ENCODE results near the gene TTC21A.

Gene TTC21A

DNA sequence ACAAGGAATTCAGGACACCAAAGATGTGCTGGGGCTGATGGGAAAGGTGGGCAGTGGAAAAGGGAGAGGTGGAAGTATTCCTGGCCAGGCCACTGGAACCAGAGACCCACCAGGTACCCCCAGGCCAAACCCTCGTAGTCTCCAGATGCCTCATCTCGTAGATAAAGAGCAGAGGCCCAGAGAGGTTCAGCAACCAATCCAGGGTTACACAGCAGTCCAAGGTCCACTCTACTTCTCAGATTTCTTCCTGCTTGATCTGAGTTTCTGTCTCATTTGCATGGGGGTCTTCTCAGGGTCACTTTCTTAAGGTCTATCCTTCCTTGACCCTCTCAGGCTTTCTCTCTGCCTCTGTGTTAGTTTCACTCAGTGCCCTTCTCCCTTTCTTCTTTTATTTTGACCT, 5.1 kb downstream of the TTC21A start:
- H3K9ac ChIP-seq (ENCODE audit: low read depth, low read length): no peak overlapping the region
- no peak overlapping the region for H3K4me2 ChIP-seq (ENCODE audit: insufficient read depth, low read length)
- H3K9me3 ChIP-seq (ENCODE audit: insufficient read depth, low read length, severe bottlenecking): no peaks in the 10 kb centered on the region
- no peaks in the 10 kb centered on the region for H3K27me3 ChIP-seq (ENCODE audit: insufficient read depth, low read length, poor library complexity)
- no peaks in the 10 kb centered on the region for H3K36me3 ChIP-seq (ENCODE audit: insufficient read depth, low read length)
- no peaks in the 10 kb centered on the region for H3K79me2 ChIP-seq (ENCODE audit: insufficient read depth, low read length)
- TF ChIP-seq, protein P1, sequence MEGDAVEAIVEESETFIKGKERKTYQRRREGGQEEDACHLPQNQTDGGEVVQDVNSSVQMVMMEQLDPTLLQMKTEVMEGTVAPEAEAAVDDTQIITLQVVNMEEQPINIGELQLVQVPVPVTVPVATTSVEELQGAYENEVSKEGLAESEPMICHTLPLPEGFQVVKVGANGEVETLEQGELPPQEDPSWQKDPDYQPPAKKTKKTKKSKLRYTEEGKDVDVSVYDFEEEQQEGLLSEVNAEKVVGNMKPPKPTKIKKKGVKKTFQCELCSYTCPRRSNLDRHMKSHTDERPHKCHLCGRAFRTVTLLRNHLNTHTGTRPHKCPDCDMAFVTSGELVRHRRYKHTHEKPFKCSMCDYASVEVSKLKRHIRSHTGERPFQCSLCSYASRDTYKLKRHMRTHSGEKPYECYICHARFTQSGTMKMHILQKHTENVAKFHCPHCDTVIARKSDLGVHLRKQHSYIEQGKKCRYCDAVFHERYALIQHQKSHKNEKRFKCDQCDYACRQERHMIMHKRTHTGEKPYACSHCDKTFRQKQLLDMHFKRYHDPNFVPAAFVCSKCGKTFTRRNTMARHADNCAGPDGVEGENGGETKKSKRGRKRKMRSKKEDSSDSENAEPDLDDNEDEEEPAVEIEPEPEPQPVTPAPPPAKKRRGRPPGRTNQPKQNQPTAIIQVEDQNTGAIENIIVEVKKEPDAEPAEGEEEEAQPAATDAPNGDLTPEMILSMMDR (IDR thresholded peaks at IDR 0.05; ENCODE audit: borderline replicate concordance, extremely low read depth, low read length, poor library complexity, severe bottlenecking): no peak
- TF ChIP-seq EZH2 (IDR thresholded peaks at IDR 0.05; ENCODE audit: borderline replicate concordance, low read depth, low read length, severe bottlenecking): no peak
- H3K4me3 ChIP-seq (ENCODE audit: low read depth in 1 of 2, low read length in 2 of 2): no peak overlapping the region
- H4K20me1 ChIP-seq (ENCODE audit: insufficient read depth, low read length): no peaks in the 10 kb centered on the region
- ATAC-seq (ENCODE audit: insufficient read depth, low read depth): no peak
- DNase-seq: no peak
- H2AFZ ChIP-seq (ENCODE audit: low read depth, low read length): no peak overlapping the region
- no peak overlapping the region for H3K27ac ChIP-seq (ENCODE audit: low read length)
- H3K4me1 ChIP-seq (ENCODE audit: insufficient read depth, low read length): peaks cover 14% of the 10 kb centered on the region

DNA sequence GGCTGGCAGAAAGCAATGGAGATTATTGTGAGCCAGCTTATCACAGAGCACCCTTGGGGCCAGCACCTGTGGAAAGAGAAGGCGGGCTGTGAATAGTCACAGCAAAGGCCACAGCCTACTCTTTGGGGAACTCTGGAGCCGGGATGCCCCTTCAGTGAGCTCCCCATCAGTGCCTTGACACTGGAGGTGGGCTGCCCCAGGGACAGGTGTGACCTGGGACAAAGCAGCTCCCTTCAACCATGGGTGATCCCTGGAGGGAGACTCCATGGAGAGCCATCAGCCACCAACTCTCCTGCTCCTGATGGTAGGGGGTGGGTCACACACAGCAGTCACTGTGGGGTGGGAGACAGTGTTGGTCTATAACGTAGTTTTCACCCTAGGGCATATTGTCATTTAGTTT, 5.8 kb downstream of the TTC21A start:
- Histone ChIP-seq H4K20me1 (ENCODE audit: insufficient read depth, low read length) (no peaks in the 10 kb centered on the region), H2AFZ (ENCODE audit: low read depth, low read length) (no peak overlapping the region), H3K4me1 (ENCODE audit: insufficient read depth, low read length) (peaks cover 7% of the 10 kb centered on the region), H3K79me2 (ENCODE audit: insufficient read depth, low read length) (no peaks in the 10 kb centered on the region), H3K9me3 (ENCODE audit: insufficient read depth, low read length, severe bottlenecking) (no peaks in the 10 kb centered on the region), H3K4me2 (ENCODE audit: insufficient read depth, low read length) (no peak overlapping the region), H3K27ac (ENCODE audit: low read length) (no peak overlapping the region), H3K9ac (ENCODE audit: low read depth, low read length) (no peak overlapping the region), H3K4me3 (ENCODE audit: low read depth in 1 of 2, low read length in 2 of 2) (no peak overlapping the region), H3K27me3 (ENCODE audit: insufficient read depth, low read length, poor library complexity) (no peaks in the 10 kb centered on the region), H3K36me3 (ENCODE audit: insufficient read depth, low read length) (no peaks in the 10 kb centered on the region)
- TF ChIP-seq EZH2 (IDR thresholded peaks at IDR 0.05; ENCODE audit: borderline replicate concordance, low read depth, low read length, severe bottlenecking): no peak
- TF ChIP-seq, protein P1 (IDR thresholded peaks at IDR 0.05; ENCODE audit: borderline replicate concordance, extremely low read depth, low read length, poor library complexity, severe bottlenecking): no peak
- no peak for ATAC-seq (ENCODE audit: insufficient read depth, low read depth)
- no peak for DNase-seq

DNA sequence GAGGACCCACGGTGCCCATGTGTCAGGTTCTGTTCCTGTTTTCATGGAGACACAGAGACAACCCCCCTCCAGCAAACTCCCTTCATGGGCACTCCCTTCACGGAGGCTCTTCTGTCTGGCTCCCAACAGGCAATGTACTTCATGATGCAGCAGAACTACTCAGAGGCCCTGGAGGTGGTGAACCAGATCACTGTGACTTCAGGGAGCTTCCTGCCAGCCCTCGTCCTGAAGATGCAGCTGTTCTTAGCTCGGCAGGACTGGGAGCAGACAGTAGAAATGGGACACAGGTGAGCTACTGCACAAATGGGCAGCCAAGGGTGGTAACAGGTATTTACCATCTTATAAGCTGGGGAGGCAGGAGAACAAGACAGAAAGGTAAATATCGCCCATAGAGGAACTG, 7.0 kb downstream of the TTC21A start:
- Histone ChIP-seq H3K27me3 (ENCODE audit: insufficient read depth, low read length, poor library complexity) (no peaks in the 10 kb centered on the region), H3K79me2 (ENCODE audit: insufficient read depth, low read length) (no peaks in the 10 kb centered on the region), H3K9ac (ENCODE audit: low read depth, low read length) (no peak overlapping the region), H3K27ac (ENCODE audit: low read length) (no peak overlapping the region), H3K9me3 (ENCODE audit: insufficient read depth, low read length, severe bottlenecking) (no peaks in the 10 kb centered on the region), H3K36me3 (ENCODE audit: insufficient read depth, low read length) (no peaks in the 10 kb centered on the region), H2AFZ (ENCODE audit: low read depth, low read length) (no peak overlapping the region), H3K4me2 (ENCODE audit: insufficient read depth, low read length) (no peak overlapping the region), H3K4me3 (ENCODE audit: low read depth in 1 of 2, low read length in 2 of 2) (no peak overlapping the region), H4K20me1 (ENCODE audit: insufficient read depth, low read length) (no peaks in the 10 kb centered on the region), H3K4me1 (ENCODE audit: insufficient read depth, low read length) (no peaks in the 10 kb centered on the region)
- ATAC-seq (ENCODE audit: insufficient read depth, low read depth) (no peak), DNase-seq (no peak)
- TF ChIP-seq, protein P1 (IDR thresholded peaks at IDR 0.05; ENCODE audit: borderline replicate concordance, extremely low read depth, low read length, poor library complexity, severe bottlenecking): no peak
- TF ChIP-seq EZH2 (IDR thresholded peaks at IDR 0.05; ENCODE audit: borderline replicate concordance, low read depth, low read length, severe bottlenecking): no peak

DNA sequence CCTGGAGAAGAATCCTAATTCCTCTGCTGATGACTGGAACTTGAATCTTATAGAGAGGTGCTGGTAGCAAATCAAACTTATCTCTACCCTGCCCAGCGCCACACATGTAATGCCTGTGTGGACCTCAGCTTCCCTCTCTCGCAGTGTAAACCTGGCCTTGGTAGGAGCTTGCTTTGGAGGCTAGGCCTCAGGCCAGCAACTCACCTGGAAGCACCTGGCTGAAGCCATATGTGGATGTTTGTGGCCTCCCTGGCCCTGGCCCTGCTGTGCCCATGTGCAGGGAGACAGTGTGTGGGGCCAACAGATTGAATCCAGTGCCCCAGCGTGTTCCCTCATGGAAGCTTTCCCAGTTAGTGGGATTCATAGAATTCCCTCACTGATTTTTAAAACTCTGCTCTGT, 8.4 kb downstream of the TTC21A start:
- Histone ChIP-seq H3K4me3 (ENCODE audit: low read depth in 1 of 2, low read length in 2 of 2) (no peak overlapping the region), H3K27me3 (ENCODE audit: insufficient read depth, low read length, poor library complexity) (no peaks in the 10 kb centered on the region), H3K9ac (ENCODE audit: low read depth, low read length) (no peak overlapping the region), H3K79me2 (ENCODE audit: insufficient read depth, low read length) (no peaks in the 10 kb centered on the region), H3K36me3 (ENCODE audit: insufficient read depth, low read length) (no peaks in the 10 kb centered on the region), H3K4me2 (ENCODE audit: insufficient read depth, low read length) (no peak overlapping the region), H3K9me3 (ENCODE audit: insufficient read depth, low read length, severe bottlenecking) (no peaks in the 10 kb centered on the region), H3K4me1 (ENCODE audit: insufficient read depth, low read length) (no peaks in the 10 kb centered on the region), H2AFZ (ENCODE audit: low read depth, low read length) (no peak overlapping the region), H3K27ac (ENCODE audit: low read length) (no peak overlapping the region), H4K20me1 (ENCODE audit: insufficient read depth, low read length) (no peaks in the 10 kb centered on the region)
- DNase-seq (no peak), ATAC-seq (ENCODE audit: insufficient read depth, low read depth) (no peak)
- TF ChIP-seq, protein P1 (IDR thresholded peaks at IDR 0.05; ENCODE audit: borderline replicate concordance, extremely low read depth, low read length, poor library complexity, severe bottlenecking): no peak
- TF ChIP-seq EZH2 (IDR thresholded peaks at IDR 0.05; ENCODE audit: borderline replicate concordance, low read depth, low read length, severe bottlenecking): no peak
